Mesothelial cell of epicardium (in vitro differentiated cells): ENCODE data around the gene TBC1D14. TPM values are rescaled to one million over a fixed set of nuclear protein-coding genes. Genes with fewer than 3 reads are reported as not detected.

Experiments
- DNase-seq, 2 experiments: peaks; one replicate each; pipeline ENCODE4 v3.0.0; 2021; ENCODE audit warnings: low spot score in 2 of 2; ENCODE audit not compliant: unreplicated experiment in 2 of 2
- H3K27ac Mint-ChIP-seq: 2 replicates; pipeline ENCODE4 v1.8.0; 2021; ENCODE audit warnings: mixed read lengths
- H3K27me3 Mint-ChIP-seq: 2 replicates; pipeline ENCODE4 v1.8.0; 2021; ENCODE audit warnings: low read depth, mixed read lengths
- H3K36me3 Mint-ChIP-seq: 2 replicates; pipeline ENCODE4 v1.8.0; 2021; ENCODE audit warnings: mixed read lengths
- H3K4me1 Mint-ChIP-seq: 2 replicates; pipeline ENCODE4 v1.8.0; 2021; ENCODE audit warnings: mixed read lengths
- H3K4me3 Mint-ChIP-seq: 2 replicates; pipeline ENCODE4 v1.8.0; 2021; ENCODE audit warnings: mild to moderate bottlenecking, moderate library complexity, mixed read lengths
- H3K9me3 Mint-ChIP-seq: 2 replicates; pipeline ENCODE4 v1.8.0; 2021; ENCODE audit warnings: mixed read lengths
- total RNA-seq: library from RNA; stranded (reverse); gene quantifications from 3 replicates; pipeline ENCODE4 v1.2.1, GENCODE V29; 2021
- TF ChIP-seq, protein P1 (sequence below): fragments of 200-600 bp; sonication (generic); IDR thresholded peaks from one replicate; pipeline ENCODE4 v1.5.0; 2021; ENCODE audit warnings: antibody characterized with exemption; ENCODE audit not compliant: unreplicated experiment

Gene TBC1D14
- total RNA-seq, 1 donor from 2014 or later: 54.5 TPM

GRCh38 chr4:6881908-6882307 is 27.7 kb upstream of the TBC1D14 start:
- TF ChIP-seq, protein P1, sequence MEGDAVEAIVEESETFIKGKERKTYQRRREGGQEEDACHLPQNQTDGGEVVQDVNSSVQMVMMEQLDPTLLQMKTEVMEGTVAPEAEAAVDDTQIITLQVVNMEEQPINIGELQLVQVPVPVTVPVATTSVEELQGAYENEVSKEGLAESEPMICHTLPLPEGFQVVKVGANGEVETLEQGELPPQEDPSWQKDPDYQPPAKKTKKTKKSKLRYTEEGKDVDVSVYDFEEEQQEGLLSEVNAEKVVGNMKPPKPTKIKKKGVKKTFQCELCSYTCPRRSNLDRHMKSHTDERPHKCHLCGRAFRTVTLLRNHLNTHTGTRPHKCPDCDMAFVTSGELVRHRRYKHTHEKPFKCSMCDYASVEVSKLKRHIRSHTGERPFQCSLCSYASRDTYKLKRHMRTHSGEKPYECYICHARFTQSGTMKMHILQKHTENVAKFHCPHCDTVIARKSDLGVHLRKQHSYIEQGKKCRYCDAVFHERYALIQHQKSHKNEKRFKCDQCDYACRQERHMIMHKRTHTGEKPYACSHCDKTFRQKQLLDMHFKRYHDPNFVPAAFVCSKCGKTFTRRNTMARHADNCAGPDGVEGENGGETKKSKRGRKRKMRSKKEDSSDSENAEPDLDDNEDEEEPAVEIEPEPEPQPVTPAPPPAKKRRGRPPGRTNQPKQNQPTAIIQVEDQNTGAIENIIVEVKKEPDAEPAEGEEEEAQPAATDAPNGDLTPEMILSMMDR: no peak
- Mint-ChIP-seq H3K36me3 (peaks cover 37% of the 10 kb centered on the region), H3K4me1 (no peaks in the 10 kb centered on the region), H3K9me3 (no peaks in the 10 kb centered on the region), H3K4me3 (no peak overlapping the region), H3K27ac (no peak overlapping the region), H3K27me3 (no peaks in the 10 kb centered on the region)
- no peak for DNase-seq

DNA sequence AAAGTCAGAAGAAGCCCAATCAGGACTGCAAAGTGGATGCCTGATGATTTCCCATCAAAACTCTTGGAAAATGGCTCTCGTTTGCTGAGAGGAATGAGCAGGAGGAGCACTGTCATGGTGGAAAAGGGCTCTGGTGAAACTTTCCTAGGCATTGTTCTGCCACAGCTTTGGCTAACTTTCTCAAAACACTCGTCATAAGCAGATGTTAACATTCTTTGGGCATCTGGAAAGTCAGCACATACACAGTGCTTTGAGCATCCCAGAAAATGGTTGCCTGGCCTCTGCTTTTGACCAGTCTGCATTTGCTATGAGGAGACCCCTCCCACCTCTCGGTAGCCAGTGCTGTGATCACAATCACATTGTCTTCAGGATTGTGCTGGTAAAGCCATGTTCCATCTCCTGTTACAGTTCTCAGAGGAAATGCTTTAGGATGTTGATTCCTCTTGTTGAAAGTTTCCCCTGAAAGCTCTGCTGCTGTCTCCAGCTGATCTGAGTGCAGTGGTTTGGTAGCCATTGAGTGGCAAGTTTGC is 25.2 kb upstream of the TBC1D14 start:
- H3K27ac Mint-ChIP-seq: peak overlapping the region; percentile 10
- H3K4me1 Mint-ChIP-seq: no peaks in the 10 kb centered on the region
- DNase-seq: no peak
- TF ChIP-seq, protein P1: no peak
- H3K4me3 Mint-ChIP-seq: no peak overlapping the region
- no peaks in the 10 kb centered on the region for H3K9me3 Mint-ChIP-seq
- H3K27me3 Mint-ChIP-seq: no peaks in the 10 kb centered on the region
- H3K36me3 Mint-ChIP-seq: peaks cover 17% of the 10 kb centered on the region

DNA sequence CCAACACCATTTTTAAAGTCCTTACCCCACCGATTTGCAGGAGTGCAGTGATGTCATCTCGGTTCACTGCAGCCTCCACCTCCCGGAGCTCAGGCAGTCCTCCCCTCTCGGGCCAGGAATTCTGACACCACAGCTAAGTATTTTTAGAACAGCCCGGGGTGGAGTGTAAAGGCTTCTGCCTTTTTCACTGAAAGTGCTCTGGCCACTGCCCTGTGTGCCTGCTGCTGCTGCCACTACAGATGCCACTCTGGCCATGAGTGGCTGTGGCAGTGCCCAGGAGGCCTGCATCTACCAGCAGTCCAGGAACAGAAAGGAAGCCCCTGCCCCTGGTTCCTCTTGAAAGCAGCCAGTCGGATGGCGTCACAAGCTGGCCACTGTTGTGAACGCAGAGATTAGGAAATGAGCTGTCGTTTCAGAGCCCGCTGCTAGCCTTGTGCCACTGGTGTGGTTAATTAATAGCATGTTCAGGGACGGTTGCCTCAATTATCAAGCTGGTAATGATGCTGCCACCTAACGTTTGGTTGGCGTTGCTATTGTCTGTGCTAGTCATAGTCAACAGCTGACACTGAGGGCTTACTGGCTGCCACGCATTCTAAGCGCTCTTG is 23.6 kb upstream of the TBC1D14 start:
- Mint-ChIP-seq H3K27ac (peak overlapping the region; percentile 45), H3K4me1 (no peaks in the 10 kb centered on the region)

GRCh38 chr4:6886886-6887285 is 22.7 kb upstream of the TBC1D14 start:
- peaks cover 8% of the 10 kb centered on the region for H3K9me3 Mint-ChIP-seq
- H3K4me3 Mint-ChIP-seq: no peak overlapping the region
- H3K27me3 Mint-ChIP-seq: no peaks in the 10 kb centered on the region
- peaks cover 2% of the 10 kb centered on the region for H3K4me1 Mint-ChIP-seq
- no peak for DNase-seq
- H3K36me3 Mint-ChIP-seq: peaks cover 6% of the 10 kb centered on the region
- TF ChIP-seq, protein P1: no peak
- no peak overlapping the region for H3K27ac Mint-ChIP-seq

More for the DNA sequence above, 23.6 kb upstream of the TBC1D14 start:
- no peaks in the 10 kb centered on the region for H3K27me3 Mint-ChIP-seq
- TF ChIP-seq, protein P1: no peak
- peaks cover 12% of the 10 kb centered on the region for H3K36me3 Mint-ChIP-seq
- H3K9me3 Mint-ChIP-seq: peaks cover 8% of the 10 kb centered on the region
- no peak for DNase-seq
- no peak overlapping the region for H3K4me3 Mint-ChIP-seq

GRCh38 chr4:6887591-6888371 is 21.8 kb upstream of the TBC1D14 start:
- Mint-ChIP-seq H3K9me3 (peaks cover 8% of the 10 kb centered on the region), H3K27me3 (no peaks in the 10 kb centered on the region), H3K27ac (no peak overlapping the region), H3K4me3 (no peak overlapping the region), H3K36me3 (peaks cover 4% of the 10 kb centered on the region), H3K4me1 (peaks cover 7% of the 10 kb centered on the region)
- TF ChIP-seq, protein P1: no peak
- no peak for DNase-seq
